ENCODE data around the gene MS4A13. TPM values are rescaled to one million over a fixed set of nuclear protein-coding genes. Genes with fewer than 3 reads are reported as not detected.

The MS4A13 gene
- total RNA-seq, 1 experiment from 2014 or later, result not detected

GRCh38 chr11:60563553-60564235 lies 48.5 kb downstream of the MS4A13 start:
- H4K20me1 ChIP-seq (ENCODE audit: control insufficient read depth, insufficient read depth, insufficient read length), result no peaks in the 10 kb centered on the region
- no peak overlapping the region for H3K4ac ChIP-seq (ENCODE audit: low read depth, low read length)
- H2BK12ac ChIP-seq (ENCODE audit: insufficient read length, low read depth, low read length), result no peak overlapping the region
- no peak overlapping the region for H2BK20ac ChIP-seq (ENCODE audit: low read depth, low read length, poor library complexity, severe bottlenecking)
- H3K9ac ChIP-seq (ENCODE audit: extremely low read depth, insufficient read length, low read length), result no peak overlapping the region
- Mint-ChIP-seq H3K4me3 (no peak overlapping the region), H3K36me3 (ENCODE audit: insufficient read depth in 1 of 3, low read depth in 3 of 3) (peaks cover 4 to 32% (median 21%) of the 10 kb centered on the region in 3 experiments; a peak in 6 of 7 replicates), H3K27me3 (ENCODE audit: low read depth) (no peaks in the 10 kb centered on the region), H3K27ac (peak overlapping the region in 1 of 3 experiments; percentile 65; a peak in 2 of 7 replicates), H3K4me1 (no peaks in the 10 kb centered on the region), H3K9me3 (peaks cover 21 to 27% of the 10 kb centered on the region in 2 experiments)
- H2BK15ac ChIP-seq (ENCODE audit: low read depth, low read length), result no peak overlapping the region
- H3K27ac ChIP-seq (ENCODE audit: insufficient read length, low read depth, low read length), result no peak overlapping the region
- H3K56ac ChIP-seq (ENCODE audit: insufficient read length, low read depth, low read length), result no peak overlapping the region
- H2BK5ac ChIP-seq (ENCODE audit: insufficient read length, low read length), result no peak overlapping the region
- no peaks in the 10 kb centered on the region for H3K23me2 ChIP-seq (ENCODE audit: insufficient read length, low read depth, low read length, poor library complexity, severe bottlenecking)
- TF ChIP-seq, protein P1, sequence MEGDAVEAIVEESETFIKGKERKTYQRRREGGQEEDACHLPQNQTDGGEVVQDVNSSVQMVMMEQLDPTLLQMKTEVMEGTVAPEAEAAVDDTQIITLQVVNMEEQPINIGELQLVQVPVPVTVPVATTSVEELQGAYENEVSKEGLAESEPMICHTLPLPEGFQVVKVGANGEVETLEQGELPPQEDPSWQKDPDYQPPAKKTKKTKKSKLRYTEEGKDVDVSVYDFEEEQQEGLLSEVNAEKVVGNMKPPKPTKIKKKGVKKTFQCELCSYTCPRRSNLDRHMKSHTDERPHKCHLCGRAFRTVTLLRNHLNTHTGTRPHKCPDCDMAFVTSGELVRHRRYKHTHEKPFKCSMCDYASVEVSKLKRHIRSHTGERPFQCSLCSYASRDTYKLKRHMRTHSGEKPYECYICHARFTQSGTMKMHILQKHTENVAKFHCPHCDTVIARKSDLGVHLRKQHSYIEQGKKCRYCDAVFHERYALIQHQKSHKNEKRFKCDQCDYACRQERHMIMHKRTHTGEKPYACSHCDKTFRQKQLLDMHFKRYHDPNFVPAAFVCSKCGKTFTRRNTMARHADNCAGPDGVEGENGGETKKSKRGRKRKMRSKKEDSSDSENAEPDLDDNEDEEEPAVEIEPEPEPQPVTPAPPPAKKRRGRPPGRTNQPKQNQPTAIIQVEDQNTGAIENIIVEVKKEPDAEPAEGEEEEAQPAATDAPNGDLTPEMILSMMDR (conservative IDR thresholded peaks at IDR 0.05), result peak; percentile 41
- no peaks in the 10 kb centered on the region for H3K79me1 ChIP-seq (ENCODE audit: insufficient read depth, low read depth, low read length, poor library complexity, severe bottlenecking)
- no peak overlapping the region for H2AK5ac ChIP-seq (ENCODE audit: insufficient read length, low read length)
- H3K27me3 ChIP-seq (ENCODE audit: insufficient read depth, low read length), result no peaks in the 10 kb centered on the region
- H2BK120ac ChIP-seq (ENCODE audit: low read depth, low read length, poor library complexity, severe bottlenecking), result no peak overlapping the region
- H3K4me2 ChIP-seq (ENCODE audit: insufficient read depth, insufficient read length, low read length), result no peak overlapping the region
- H3K9me3 ChIP-seq (ENCODE audit: control insufficient read depth, low read depth, low read length), result no peaks in the 10 kb centered on the region
- no peak overlapping the region for H2AFZ ChIP-seq (ENCODE audit: low read length)
- H3K14ac ChIP-seq (ENCODE audit: insufficient read depth, low read length), result no peak overlapping the region
- peak; percentile 64 for DNase-seq
- H3K18ac ChIP-seq (ENCODE audit: insufficient read length, low read depth, low read length), result no peak overlapping the region
- no CpG with 5 or more reads among the region's 8 CpGs for WGBS (ENCODE audit: extremely low coverage, insufficient read length, low lambda C conversion rate)
- no peak overlapping the region for H4K8ac ChIP-seq (replicated peaks; ENCODE audit: insufficient read length, low read depth, low read length)
- no peak overlapping the region for H4K5ac ChIP-seq (ENCODE audit: insufficient read length, low read depth, low read length)
- H3K4me1 ChIP-seq (ENCODE audit: insufficient read depth, low read length), result no peaks in the 10 kb centered on the region
- H3T11ph ChIP-seq (ENCODE audit: low read length), result no peak overlapping the region
- H3K23ac ChIP-seq (ENCODE audit: insufficient read length, low read depth, low read length), result no peak overlapping the region
- H3K79me2 ChIP-seq (ENCODE audit: insufficient read depth, low read length), result no peaks in the 10 kb centered on the region
- no peak overlapping the region for H4K91ac ChIP-seq (ENCODE audit: insufficient read length, low read depth, low read length)
